Glutamatergic neuron (in vitro differentiated cells): ENCODE measurements around the gene DCP1B. TPM values are rescaled to one million over a fixed set of nuclear protein-coding genes. Genes with fewer than 3 reads are reported as not detected.

Source experiments
- DNase-seq: peaks from one replicate; pipeline ENCODE4 v3.0.0; 2022
- H3K27ac Mint-ChIP-seq: one replicate; pipeline ENCODE4 v1.8.0; 2020; ENCODE audit warnings: mild to moderate bottlenecking, mixed read lengths, inconsistent platforms; ENCODE audit not compliant: unreplicated experiment
- H3K27me3 Mint-ChIP-seq: one replicate; pipeline ENCODE4 v1.8.0; 2020; ENCODE audit warnings: mild to moderate bottlenecking, moderate library complexity, mixed read lengths, inconsistent platforms; ENCODE audit not compliant: unreplicated experiment
- H3K36me3 Mint-ChIP-seq: one replicate; pipeline ENCODE4 v1.8.0; 2020; ENCODE audit warnings: mild to moderate bottlenecking, mixed read lengths, inconsistent platforms; ENCODE audit not compliant: unreplicated experiment
- H3K4me1 Mint-ChIP-seq: one replicate; pipeline ENCODE4 v1.8.0; 2020; ENCODE audit warnings: mild to moderate bottlenecking, low read depth, mixed read lengths, inconsistent platforms; ENCODE audit not compliant: unreplicated experiment
- H3K4me3 Mint-ChIP-seq: one replicate; pipeline ENCODE4 v1.8.0; 2020; ENCODE audit warnings: mild to moderate bottlenecking, mixed read lengths, inconsistent platforms; ENCODE audit not compliant: unreplicated experiment
- H3K9me3 Mint-ChIP-seq: one replicate; pipeline ENCODE4 v1.8.0; 2020; ENCODE audit warnings: mild to moderate bottlenecking, moderate library complexity, mixed read lengths, inconsistent platforms; ENCODE audit not compliant: unreplicated experiment
- total RNA-seq: library from RNA; stranded (reverse); fragmentation: NEBNext Ultra II Directional; extraction: Animal tissue kit (Norgen Biotek cat#: 25700); gene quantifications from one replicate; pipeline ENCODE4 v1.2.1, GENCODE V29; 2021; ENCODE audit not compliant: unreplicated experiment
- TF ChIP-seq, protein P1 (sequence below): fragments of 200-600 bp; sonication (generic); IDR thresholded peaks from one replicate; pipeline ENCODE4 v1.5.0; 2021; ENCODE audit not compliant: partially characterized antibody, unreplicated experiment

Gene DCP1B
- total RNA-seq, 1 donor from 2014 or later, result 14.2 TPM

DNA sequence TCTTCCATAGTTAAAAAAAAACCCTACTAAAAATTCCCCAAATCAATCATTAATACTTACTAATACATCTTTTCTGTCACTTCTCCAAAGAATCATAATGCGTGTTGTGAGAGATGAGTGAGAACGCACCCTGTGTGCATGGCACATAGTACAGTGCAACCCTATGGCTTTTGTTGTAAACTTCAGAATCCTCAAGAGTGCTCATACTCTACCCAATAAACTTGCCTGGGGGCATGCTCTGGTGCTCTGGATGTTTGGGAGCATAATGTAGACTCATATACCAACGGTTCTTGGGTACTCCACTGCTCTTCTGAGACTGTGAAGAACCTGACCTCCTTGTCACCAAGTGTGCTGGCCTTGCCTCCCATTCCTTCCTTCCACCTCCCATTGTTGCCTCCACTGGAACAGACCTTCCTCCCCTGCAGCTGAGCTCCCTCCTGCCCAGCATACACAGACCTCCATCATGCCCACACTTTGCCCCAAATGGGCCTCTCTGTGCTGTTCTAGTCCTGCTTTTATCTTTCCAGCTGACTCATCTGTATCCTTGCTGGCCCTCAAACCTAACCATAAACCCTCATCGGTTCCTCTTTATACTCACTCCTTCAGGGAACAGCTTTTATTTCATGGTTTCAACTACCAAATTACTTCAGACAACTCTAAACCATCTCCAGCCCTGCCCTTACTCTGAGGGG is 8.9 kb downstream of the DCP1B start:
- no peak overlapping the region for H3K4me3 Mint-ChIP-seq
- TF ChIP-seq, protein P1, sequence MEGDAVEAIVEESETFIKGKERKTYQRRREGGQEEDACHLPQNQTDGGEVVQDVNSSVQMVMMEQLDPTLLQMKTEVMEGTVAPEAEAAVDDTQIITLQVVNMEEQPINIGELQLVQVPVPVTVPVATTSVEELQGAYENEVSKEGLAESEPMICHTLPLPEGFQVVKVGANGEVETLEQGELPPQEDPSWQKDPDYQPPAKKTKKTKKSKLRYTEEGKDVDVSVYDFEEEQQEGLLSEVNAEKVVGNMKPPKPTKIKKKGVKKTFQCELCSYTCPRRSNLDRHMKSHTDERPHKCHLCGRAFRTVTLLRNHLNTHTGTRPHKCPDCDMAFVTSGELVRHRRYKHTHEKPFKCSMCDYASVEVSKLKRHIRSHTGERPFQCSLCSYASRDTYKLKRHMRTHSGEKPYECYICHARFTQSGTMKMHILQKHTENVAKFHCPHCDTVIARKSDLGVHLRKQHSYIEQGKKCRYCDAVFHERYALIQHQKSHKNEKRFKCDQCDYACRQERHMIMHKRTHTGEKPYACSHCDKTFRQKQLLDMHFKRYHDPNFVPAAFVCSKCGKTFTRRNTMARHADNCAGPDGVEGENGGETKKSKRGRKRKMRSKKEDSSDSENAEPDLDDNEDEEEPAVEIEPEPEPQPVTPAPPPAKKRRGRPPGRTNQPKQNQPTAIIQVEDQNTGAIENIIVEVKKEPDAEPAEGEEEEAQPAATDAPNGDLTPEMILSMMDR, result no peak
- no peak for DNase-seq
- no peaks in the 10 kb centered on the region for H3K9me3 Mint-ChIP-seq
- H3K36me3 Mint-ChIP-seq, result no peaks in the 10 kb centered on the region
- no peak overlapping the region for H3K27ac Mint-ChIP-seq
- no peaks in the 10 kb centered on the region for H3K27me3 Mint-ChIP-seq
- H3K4me1 Mint-ChIP-seq, result no peaks in the 10 kb centered on the region

DNA sequence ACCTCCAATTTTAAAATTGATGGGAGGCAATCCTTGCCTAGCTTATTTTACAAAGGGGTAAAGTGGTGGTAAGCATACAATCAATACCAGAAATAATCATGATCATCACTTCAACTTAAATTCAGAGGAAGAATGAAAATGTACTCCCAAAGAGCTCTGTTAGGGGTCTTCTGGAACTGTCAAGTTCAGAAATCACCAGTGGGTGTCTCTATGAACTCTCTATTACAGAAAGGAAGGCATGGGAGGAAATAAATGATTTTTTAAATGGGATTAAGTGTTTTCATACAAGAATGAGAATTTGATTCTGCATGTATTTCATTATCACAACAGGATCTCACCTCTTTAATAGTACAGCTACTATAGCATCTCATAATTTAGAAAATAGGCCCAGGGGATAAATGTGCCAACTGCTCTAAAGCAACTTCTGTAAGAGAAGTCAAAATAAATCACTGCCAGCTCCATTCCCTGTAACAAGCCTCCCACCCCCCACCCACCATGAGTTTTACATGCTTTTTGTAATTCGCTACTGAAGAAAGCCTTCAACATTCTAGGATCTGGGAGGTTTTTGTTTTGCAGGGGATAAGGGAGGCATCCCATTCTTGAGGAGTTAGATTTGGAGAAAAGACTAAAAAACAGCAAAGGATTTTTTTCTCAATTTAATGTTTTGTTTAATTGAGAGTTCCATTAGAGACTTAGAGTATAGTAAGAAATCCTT is 9.7 kb downstream of the DCP1B start:
- Mint-ChIP-seq H3K9me3 (no peaks in the 10 kb centered on the region), H3K4me3 (no peak overlapping the region), H3K27ac (no peak overlapping the region), H3K27me3 (no peaks in the 10 kb centered on the region), H3K4me1 (no peaks in the 10 kb centered on the region), H3K36me3 (no peaks in the 10 kb centered on the region)
- no peak for DNase-seq
- TF ChIP-seq, protein P1, result no peak

DNA sequence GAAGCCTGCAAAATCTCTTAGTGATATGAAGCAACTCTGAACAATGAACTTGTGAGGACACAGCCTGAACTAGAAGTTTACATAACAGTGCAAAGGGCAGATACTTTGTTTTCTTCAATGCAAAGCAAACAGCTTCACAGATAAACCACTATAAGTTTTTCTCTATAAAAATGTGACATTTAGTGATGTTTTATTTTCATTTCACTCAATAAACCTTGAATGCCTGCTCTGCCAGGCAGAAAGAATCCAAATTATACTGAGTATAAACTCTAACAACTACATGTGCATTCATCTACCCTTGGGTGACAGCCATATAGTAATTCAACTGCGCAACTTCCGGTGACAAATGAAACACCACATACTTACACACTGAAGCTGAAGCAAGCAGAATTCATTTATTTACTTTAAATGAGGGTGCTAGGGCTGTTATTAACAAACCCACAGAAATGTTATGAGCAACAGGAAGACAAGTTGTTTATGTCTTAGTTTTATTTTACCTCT is 10.3 kb downstream of the DCP1B start:
- DNase-seq, result no peak
- TF ChIP-seq, protein P1, result no peak
- H3K4me3 Mint-ChIP-seq, result no peak overlapping the region
- H3K4me1 Mint-ChIP-seq, result no peaks in the 10 kb centered on the region
- no peak overlapping the region for H3K27ac Mint-ChIP-seq
- no peaks in the 10 kb centered on the region for H3K36me3 Mint-ChIP-seq
- no peaks in the 10 kb centered on the region for H3K27me3 Mint-ChIP-seq
- no peaks in the 10 kb centered on the region for H3K9me3 Mint-ChIP-seq

DNA sequence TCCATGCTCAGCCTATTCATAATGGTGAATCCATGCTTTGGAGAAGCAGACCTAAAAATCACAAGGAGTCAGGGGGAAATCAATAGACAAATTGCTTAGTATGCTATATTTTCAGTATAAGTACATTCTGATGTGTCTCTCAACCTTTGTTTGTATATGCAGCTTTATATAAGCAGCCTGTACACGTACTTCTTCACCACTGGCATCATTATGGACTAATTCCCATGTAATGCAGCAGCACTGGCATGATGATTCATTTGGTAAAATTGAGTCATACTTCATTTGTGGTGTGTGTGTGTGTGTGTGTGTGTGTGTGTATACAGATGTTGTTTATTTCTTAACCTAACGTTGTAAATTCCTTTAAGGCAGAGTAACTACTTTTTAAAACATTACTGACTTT is 10.9 kb downstream of the DCP1B start:
- Mint-ChIP-seq H3K36me3 (no peaks in the 10 kb centered on the region), H3K27ac (no peak overlapping the region), H3K9me3 (no peaks in the 10 kb centered on the region), H3K27me3 (no peaks in the 10 kb centered on the region), H3K4me1 (no peaks in the 10 kb centered on the region), H3K4me3 (no peak overlapping the region)
- DNase-seq, result no peak
- TF ChIP-seq, protein P1, result no peak

DNA sequence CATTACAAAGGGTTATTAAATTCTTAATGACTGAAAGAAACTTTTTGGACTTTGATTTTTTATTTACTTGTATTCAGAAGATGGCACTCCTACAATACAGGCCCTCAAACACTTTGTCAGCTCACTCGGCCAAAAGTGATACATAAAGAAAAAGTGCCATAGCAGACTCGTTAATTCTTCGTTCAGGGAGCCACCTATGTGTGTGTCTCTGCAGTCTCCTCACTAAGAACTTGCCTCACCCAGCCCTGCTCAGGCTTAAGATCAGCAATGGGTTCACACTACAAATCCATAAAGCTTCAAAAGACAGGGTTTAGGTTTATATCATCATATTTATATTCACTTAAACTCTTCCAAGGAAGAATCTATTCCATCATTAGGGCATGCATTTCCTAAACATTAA is 11.5 kb downstream of the DCP1B start:
- no peaks in the 10 kb centered on the region for H3K36me3 Mint-ChIP-seq
- DNase-seq, result no peak
- H3K4me1 Mint-ChIP-seq, result no peaks in the 10 kb centered on the region
- H3K4me3 Mint-ChIP-seq, result no peak overlapping the region
- no peak overlapping the region for H3K27ac Mint-ChIP-seq
- no peaks in the 10 kb centered on the region for H3K27me3 Mint-ChIP-seq
- H3K9me3 Mint-ChIP-seq, result no peaks in the 10 kb centered on the region
- TF ChIP-seq, protein P1, result no peak
